ENCODE measurements around the gene CLIC6. TPM values are rescaled to one million over a fixed set of nuclear protein-coding genes. Genes with fewer than 3 reads are reported as not detected.

The CLIC6 gene
- 1 to 10 TPM; 1.7 to 4.2 (median 2.1) TPM for polyA plus RNA-seq (ENCODE audit: insufficient read length in 4 of 4)

DNA sequence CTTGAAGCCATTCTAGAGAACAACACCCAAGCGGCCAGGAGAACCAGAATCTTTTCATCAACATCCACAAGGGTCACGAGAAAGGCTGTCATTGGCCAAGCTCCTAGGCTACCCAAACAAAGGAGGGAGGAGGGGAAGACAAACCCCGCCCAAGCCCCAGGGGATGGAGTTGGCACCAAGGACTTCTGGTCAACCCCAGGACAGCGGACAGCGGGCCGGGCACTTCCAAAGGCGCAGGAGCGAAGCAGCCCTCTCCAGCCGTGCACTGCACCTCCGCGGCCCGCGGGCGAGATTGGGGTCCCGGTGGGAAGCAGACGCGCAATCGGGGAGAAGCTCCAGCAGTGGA, at the start of gene CLIC6:
Gene CLIC6 (plus strand): TSS at position 192 of the 346 bp plus-strand sequence. CDS start 395 bp downstream, outside the sequence.
- no peak for DNase-seq (ENCODE audit: low read depth in 4 of 4, low spot score in 2 of 4)

DNA sequence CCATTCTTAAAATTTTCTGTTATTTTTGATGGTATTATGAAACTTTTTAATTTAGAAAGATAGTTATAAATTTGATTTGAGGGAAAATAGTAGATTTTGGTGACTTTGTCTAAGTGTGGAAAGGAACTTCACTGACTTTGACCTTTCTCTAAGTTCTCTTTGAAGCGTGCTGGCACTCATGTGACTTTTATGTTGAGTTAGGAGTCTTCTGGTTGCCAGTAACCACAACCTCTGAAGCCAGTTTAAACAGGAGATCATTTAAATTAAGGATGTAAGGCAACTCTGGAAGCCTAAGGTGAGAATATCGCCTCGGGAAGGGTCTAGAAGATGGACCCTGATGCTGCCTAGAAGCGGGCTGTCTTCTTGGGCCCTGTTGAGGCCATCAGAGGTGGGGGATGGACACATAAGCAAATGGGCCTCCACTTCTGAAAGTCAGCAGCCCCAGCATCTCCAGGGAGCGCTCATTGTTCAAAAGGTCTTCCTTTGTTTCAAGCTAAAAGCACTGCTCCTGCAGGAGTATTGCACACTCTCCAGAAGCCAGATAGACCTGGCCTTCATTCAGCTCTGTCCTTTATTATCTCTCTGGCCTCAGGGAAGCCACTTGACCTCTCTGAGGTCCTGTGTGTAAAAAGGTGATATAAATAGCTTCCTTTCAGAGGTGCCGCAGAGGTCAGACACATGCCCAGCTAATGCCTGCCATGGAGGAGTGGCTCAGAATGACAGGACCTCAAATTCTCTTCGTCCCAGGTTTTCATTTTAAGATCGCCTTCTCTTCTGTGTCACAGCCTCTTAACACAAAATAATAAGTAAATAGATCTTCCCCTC, 48.7 kb upstream of the CLIC6 start:
- DNase-seq (ENCODE audit: low read depth in 4 of 4, low spot score in 2 of 4): no peak

DNA sequence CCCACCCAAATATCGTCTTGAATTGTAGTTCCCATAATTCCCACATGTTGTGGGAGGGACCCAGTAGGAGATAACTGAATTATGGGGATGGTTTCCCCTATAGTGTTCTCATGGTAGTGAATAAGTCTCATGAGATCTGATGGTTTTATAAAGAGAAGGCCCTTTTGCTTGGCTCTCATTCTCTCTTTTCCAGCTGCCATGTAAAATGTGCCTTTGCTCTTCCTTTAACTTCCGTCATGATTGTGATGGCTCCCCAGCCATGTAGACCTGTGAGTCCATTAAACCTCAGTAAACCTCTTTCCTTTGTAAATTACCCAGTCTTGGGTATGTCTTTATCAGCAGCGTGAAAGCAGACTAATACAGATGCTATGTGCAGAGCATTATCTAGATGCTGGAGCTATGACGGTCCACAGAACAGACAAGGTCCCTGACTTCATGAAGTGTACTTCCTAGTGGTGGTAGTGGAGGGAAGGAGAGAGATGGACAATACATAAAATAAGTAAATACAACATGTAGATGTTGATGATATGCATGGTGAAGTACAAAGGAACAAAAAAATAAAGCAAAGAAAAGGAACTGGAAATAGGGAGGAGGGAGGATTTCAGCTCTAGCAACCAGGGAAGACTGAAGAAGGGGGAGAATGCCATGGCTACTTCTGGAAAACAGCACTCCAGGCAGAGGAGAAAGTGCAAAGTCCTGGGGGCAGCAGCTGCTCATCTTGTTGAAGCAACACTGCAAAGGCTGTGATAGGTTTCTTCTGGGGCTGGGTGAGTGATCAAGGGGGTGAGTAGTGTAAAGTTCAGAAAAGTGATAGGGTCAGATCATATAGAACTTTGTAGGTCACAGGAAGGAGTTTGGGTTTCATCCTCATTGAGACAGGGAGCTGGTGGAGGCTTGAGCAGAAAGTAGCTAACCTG, 47.1 kb upstream of the CLIC6 start:
- DNase-seq (ENCODE audit: low read depth in 4 of 4, low spot score in 2 of 4): no peak

DNA sequence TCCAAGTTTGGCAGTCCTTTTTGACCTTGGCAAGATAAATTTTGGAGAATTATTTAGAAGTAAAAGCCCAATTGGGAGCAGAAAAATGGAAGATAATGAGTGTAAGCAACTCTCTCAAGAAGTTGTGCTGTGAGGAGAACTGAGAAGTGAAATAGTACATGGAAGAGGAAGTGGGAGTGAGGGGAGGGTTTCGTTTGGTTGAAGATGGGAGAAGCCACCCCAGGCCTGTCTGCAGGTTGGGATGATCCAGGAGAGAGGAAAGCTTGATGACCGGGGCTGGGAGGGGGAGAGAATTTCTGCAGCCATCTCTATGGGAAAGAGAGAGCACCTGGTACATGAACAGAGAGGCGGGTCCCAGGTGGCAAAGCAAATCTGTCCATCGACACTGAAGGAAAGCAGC, 45.3 kb upstream of the CLIC6 start:
- no peak for DNase-seq (ENCODE audit: low read depth in 4 of 4, low spot score in 2 of 4)

DNA sequence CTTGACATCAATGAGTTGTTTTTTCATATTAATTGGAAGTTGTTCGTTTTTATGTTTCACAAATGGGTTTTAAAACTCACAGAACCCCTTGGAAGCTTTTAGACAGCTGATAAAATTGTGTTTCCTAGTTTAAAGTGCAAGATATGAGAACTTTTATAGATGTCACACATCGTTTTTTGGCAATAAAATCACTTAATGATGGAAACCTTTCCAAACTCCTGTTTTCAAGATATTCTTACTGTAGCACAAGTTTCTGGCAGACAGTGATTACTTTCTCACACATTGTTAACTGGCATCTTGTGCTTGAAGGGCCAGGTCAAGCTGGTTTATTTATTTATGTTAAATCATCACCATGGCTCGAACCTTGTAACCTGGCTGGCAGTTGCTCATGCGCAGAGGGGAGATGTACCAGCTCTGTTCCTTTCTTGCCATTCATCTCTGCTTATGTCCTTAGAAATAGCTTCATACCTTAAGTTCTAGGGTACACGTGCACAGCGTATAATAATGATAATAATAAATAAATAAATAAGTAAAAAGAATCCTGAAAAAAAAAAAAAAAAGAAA, 43.7 kb upstream of the CLIC6 start:
- no peak for DNase-seq (ENCODE audit: low read depth in 4 of 4, low spot score in 2 of 4)

DNA sequence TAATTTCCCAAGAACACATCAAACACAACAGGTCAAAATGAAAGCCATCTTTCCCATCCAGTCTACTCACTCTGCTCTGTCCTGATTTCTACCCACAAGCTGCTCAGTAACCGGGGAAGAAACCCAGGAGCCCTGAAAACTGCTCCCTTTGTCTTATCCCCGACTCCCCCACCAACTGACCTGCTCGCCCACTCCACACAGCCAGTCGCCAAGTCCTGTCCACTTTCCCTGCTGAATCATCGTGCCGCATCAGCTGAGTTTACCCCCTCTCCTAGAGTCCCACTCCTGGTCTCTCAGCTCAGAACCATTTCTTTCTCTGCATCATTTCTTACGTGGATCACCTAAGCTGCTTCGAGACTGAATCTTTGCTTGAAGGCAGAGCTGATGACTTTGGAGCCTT, 42.7 kb upstream of the CLIC6 start:
- DNase-seq (ENCODE audit: low read depth in 4 of 4, low spot score in 2 of 4): no peak

DNA sequence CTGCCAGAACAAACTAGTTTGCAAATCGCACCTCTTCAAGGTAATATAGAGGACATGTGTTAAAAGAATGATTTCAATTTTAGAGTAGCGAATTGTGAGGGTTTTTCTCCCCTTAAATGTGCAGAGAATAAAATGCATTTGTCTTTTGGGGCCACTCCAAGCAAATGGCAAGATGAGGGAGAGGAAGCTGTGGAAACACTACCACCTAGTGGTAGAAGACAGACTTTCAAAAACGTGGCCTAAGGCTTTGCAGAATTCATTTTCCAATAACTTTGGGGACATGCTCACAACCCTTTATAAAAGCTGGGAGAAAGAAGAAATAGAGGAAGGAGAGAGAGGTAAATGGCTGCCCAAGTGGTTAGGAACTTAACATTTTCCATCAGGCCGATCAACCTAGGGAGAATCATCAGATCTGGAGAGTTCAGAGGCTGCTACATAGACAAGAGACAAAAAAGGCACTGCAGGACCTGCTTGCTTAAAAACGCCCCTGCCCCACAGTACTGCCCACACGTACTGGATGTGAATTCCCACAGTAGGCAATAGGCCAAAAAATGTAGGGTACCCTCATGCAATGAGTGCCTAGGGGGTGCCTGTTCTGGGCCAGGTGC, 38.2 kb upstream of the CLIC6 start:
- DNase-seq (ENCODE audit: low read depth in 4 of 4, low spot score in 2 of 4): peak in 1 of 4 donors; percentile 49

DNA sequence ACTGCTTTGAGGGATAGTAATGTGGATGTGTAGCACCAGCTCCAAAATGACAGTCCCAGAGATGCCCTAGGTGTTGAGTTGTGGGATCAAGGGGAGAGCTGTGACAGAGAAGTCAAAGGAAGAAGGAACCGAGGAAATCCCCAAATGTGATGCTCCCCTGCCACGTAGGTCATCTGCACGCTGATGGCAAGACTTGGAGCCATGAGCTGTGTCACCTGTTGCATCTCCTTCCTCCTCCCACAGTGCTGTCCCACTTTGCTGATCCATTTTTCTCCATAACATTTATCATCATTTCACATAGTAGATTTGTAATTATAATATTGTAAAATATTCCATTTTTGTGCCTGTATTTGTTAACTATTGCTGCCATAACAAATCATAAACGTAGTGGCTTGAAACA, 36.3 kb upstream of the CLIC6 start:
- DNase-seq (ENCODE audit: low read depth in 4 of 4, low spot score in 2 of 4): no peak

DNA sequence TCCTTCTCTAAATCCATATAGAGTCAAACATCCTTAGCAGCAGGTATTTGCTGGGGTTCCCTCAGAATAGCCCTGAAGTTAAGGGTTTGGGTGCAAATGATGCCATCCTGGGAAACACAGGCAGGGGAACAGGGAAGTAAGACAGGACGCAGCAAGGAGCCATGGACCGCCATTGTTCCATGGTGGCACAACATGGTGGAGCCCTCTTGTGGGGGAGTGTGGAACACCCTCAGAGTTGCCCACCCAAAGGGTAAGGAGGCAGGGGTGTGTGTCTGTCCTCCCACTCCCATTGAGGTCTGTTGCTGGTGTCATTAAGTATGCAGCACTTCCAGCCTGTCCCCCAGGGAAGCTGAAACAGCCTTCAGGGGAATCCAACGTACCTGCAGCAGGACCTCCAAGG, 33.5 kb upstream of the CLIC6 start:
- no peak for DNase-seq (ENCODE audit: low read depth in 4 of 4, low spot score in 2 of 4)

DNA sequence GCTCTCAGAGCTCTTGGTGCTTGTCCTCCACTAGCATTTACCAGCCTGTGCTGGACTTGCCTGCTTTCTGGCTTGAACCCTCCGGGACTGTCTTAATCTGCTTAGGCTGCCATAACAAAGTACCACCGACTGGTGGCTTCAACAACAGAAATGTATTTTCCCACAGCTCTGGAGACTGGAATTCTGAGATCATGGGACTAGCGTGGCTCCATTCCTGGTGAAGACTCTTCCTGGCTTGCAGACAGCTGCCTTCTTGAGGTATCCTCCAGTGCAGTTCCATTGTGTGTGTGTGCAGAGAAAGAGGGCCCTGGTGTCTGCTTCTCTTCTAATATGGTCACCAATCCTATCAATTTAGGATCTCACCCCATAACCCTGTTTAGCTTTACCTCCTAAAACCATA, 31.8 kb upstream of the CLIC6 start:
- no peak for DNase-seq (ENCODE audit: low read depth in 4 of 4, low spot score in 2 of 4)

DNA sequence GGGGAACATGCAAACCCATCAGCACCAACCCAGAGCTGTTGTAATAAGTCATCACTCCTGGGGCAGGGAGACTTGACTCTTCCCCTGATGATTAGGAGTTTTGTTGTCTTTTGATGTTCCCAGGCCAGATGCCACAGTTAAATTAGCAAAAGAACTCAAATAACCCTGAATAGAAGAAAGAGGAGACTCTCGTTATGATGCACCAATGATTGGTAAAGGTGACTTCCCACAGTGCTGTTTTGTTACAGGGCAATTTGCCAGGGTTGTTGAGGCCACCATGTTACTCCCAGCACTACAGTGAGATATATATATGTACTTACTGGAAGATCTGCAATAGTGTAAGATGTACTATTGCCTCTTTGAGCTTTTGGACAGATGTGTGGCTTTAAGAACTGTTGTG, 29.5 kb upstream of the CLIC6 start:
- DNase-seq (ENCODE audit: low read depth in 4 of 4, low spot score in 2 of 4): no peak

DNA sequence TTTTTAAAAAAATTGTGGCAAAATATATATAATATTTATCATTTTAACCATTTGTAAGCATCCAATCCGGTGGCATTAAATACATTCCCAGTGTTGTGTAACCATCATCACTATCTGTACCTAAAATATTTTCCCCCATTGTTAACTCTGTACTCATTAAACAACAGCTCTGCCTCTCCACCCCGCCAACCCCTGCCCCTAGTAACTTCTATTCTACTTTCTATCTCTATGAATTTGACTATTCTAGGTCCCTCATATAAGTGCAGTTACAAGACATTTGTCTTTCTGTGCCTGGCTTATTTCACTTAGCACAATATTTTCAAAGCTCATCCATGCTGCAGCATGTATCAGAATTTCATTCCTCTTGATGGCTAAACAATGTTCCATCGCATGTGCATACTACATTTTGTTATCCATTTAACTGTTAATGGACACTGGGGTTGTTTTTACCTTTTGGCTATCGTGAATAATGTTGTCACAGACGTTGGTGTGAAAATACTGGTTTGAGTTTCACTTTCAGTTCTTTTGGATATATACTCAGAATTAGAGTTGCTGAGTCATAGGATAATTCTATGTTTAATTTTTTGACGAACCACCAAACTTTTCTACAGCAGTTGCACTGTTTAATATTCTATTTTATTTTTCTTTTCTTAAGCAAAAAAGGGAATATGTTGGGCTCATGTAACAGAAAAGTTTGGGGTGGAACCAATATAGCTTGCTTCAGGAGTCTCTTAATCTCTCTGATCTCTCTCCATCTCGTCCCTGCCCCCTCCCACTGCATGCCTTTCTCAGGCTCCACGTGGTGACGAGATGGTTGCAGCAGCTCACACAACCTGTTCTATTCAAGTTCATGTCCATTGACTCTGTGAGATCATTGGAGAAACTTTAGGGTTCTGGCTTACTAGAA, 28.7 kb upstream of the CLIC6 start:
- no peak for DNase-seq (ENCODE audit: low read depth in 4 of 4, low spot score in 2 of 4)

DNA sequence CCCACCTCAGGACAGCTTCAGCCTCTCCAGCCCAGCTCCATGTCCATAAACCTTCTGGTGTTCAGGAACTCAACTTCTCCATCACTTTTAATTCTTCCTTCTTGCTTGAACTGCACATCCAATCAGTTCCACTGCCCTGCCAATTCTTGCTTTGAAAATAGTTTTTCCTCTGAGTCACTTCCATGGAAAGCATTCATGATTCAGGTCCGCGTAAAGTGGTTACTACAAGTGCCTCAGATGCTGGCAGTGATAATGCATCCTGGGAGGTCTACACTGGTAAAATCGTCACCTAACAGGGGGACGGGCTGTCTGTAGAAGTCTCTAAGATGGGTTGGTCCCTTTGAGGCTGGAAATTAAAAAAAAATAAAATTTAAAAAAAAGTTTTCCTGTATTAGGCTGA, 27.9 kb upstream of the CLIC6 start:
- no peak for DNase-seq (ENCODE audit: low read depth in 4 of 4, low spot score in 2 of 4)

DNA sequence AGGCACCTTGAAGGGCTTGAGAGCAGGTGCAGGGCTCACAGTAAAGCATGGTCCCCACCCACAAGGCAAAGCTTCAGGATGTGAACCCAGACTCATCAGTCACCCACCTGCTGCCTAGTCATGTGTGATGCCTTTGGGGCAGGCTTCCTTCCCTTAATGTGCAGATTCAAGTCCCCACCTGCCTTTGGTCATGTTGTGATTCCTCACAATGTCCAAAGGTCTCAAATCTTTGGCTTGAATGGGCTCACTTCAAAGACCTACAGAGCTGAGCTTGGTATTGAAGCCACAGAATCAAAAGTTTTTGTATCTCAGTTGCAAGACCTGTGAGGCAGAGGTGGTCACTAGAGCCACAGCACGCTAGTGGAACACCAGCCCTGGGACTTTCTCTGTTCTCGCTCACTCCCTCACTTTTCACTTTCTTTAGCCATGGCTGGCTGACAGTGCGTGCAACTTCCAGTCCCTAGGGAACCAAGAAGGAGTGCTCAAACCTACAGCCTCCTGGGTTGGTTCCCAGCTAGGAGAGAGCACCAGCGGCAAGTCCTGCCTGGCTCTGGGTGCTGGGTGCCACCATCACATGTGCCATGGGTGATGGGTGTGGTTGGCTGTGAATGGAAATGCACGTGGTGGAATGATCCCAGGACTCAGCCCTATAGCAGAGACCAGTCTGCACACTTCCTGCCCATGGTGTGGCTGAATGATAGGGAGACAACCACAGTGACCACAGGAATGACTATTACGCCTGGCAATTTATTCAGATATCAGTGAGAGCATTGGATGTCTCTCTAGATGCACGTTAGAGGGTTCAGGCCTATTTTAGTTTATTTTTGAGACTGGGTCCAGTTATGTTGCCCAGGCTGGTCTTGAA, 26.4 kb upstream of the CLIC6 start:
- DNase-seq (ENCODE audit: low read depth in 4 of 4, low spot score in 2 of 4): no peak

DNA sequence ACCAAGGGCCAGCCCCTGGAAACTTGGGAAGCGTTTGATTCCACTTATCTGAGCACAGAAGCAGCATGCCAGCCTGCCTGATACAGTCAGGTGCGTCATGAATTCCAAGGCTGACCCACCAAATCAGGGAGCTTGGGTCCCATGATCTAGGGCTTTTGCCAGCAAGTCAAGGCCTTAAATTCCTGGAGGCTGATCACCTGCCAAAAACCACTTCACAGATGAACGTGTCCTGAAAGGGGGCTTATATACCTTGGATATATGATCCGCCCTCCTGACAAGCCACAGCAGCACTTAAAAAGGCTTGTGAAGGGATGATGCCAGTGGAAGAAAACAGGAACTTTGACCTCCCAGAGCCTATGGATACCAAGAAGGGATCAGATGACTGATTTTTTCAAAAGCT, 24.0 kb upstream of the CLIC6 start:
- DNase-seq (ENCODE audit: low read depth in 4 of 4, low spot score in 2 of 4): no peak

DNA sequence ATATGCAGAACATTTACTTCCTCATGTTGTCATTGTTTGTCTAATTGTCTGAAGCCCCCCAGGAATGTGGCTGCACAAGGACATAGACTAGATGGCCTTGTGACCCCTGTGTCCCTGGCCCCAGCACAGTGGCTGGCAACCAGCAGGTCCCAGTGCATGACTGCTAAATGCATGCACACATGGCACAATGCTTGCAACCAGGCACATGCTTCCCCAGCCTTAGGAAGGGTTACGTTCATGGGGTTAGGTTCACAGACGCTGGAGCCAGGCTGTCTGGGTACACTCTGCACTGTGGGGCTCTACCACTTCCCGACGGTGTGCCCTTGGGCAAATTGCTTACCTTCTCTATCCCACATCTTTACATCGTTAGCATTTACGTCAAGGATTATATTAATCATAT, 21.2 kb upstream of the CLIC6 start:
- DNase-seq (ENCODE audit: low read depth in 4 of 4, low spot score in 2 of 4): no peak

DNA sequence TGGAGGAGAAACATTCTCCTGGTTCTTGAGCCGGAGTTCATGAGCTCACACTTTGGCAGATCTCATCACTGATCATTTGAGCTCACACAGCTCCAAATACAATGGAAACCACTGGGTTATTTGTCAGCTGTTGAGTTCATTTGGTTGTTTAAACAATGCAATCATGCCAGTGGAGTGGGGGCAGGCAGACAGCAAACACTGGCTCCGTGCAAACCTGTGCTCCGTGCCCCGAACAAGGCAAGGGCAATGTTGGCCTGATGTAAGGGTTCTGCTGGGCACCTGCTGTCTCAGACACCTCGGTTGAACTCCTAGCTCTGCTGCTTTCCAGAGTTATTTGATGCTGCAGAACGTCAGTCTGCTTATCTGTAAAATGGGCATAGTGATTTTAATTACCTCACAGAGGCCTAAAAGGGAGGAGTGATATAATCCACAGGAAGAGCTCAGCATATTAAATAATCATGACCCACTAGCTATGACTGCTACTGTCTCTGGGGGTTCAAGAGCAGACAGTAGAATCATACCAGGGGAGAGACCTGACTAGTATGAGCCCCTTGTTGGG, 20.0 kb upstream of the CLIC6 start:
- DNase-seq (ENCODE audit: low read depth in 4 of 4, low spot score in 2 of 4): no peak

DNA sequence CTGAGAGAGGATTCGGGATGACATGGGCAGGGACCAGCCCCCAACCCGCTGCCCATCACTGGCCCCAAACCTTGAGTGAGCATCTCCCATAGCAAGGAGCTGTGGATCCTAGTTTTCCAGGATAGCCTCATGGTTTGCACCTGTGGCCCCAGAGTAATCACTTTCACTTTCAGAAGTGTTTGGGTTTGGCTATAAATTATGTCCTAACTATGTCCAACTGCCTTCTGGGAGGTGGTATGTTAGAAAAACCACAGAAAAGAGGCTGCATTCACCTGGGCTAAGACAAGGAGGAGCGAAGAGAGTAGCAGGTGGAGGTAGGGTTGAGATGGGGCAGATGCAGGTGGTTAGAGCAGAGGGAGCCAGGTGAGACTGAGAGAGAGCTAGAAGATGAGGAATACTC, 19.4 kb upstream of the CLIC6 start:
- DNase-seq (ENCODE audit: low read depth in 4 of 4, low spot score in 2 of 4): no peak
